ENCODE results near the gene SLC45A1. TPM values are rescaled to one million over a fixed set of nuclear protein-coding genes. Genes with fewer than 3 reads are reported as not detected.

SLC45A1 gene
- total and polyA plus RNA-seq, 9 of the 15 experiments (the other 6 are each of a cell fraction or from before 2014, with no cell fraction given): not detected

- Histone ChIP-seq H3K4me1 (replicated peaks in 1 of 2; ENCODE audit: control insufficient read depth in 2 of 2, insufficient read depth in 2 of 2, low read length in 2 of 2) (peaks cover 0 to 11% of the 10 kb centered on the region in 2 experiments; a peak in 1 of 5 replicates), H2AFZ (ENCODE audit: low read depth, low read length) (no peak overlapping the region), H3K4me3 (no peak overlapping the region), H3K27ac (ENCODE audit: extremely low read depth, low read depth, low read length) (no peak overlapping the region), H3K4me2 (ENCODE audit: insufficient read depth, low read length) (no peak overlapping the region), H3K79me2 (ENCODE audit: control insufficient read depth, insufficient read depth, low read length) (no peaks in the 10 kb centered on the region), H3K36me3 (ENCODE audit: control insufficient read depth, insufficient read depth, low read length) (no peaks in the 10 kb centered on the region), H4K20me1 (replicated peaks; ENCODE audit: control insufficient read depth, insufficient read depth, low read length) (peaks cover 5% of the 10 kb centered on the region; the same call in 1 of the 2 replicates), H3K9me1 (ENCODE audit: control insufficient read depth, insufficient read depth, low read length) (no peaks in the 10 kb centered on the region), H3K27me3 (ENCODE audit: control insufficient read depth in 2 of 2, insufficient read depth in 2 of 2, low read length in 2 of 2) (peaks cover 23 to 70% of the 10 kb centered on the region in 2 experiments), H3K9ac (ENCODE audit: insufficient read depth in 1 of 2, low read depth in 2 of 2, low read length in 2 of 2) (no peak overlapping the region), H3K9me3 (replicated peaks; ENCODE audit: control insufficient read depth, insufficient read depth, low read depth, low read length) (no peaks in the 10 kb centered on the region)
- TF ChIP-seq PPARD (CRISPR knock-in tag; IDR thresholded peaks at IDR 0.05) (no peak), ZNF121 (CRISPR knock-in tag; conservative IDR thresholded peaks at IDR 0.05) (no peak)
- ATAC-seq (no peak), FAIRE-seq (no peak), DNase-seq (ENCODE audit: extremely low read depth in 1 of 4, low spot score in 3 of 4) (no peak)
- CTCF ChIA-PET (ENCODE audit: low intra/inter-chr PET ratio): interaction anchor here (0.6 to 4.1 kb wide), 5 partner anchors 84 to 645 kb away, joined by 3 to 33 read pairs (median 11); no protein-coding TSS in a partner anchor
- in situ Hi-C loops (cut with MboI): loop anchor here (5.0 to 25.0 kb wide), 2 partner anchors 295 to 650 kb away; no protein-coding TSS in a partner anchor
- POLR2A ChIA-PET: interaction anchor here (0.6 kb wide), 2 partner anchors 365 to 412 kb away, joined by 3 read pairs; no protein-coding TSS in a partner anchor
- intact Hi-C loops (cut with micrococcal nuclease): loop anchor here (10.0 kb wide), 1 partner anchor 168 kb away; no protein-coding TSS in a partner anchor
- BruUV-seq (replicated peaks): no TSS peak
- WGBS (ENCODE audit: insufficient coverage, low coverage, missing lambda C conversion rate): 3% methylated on average over 17 of the region's 17 CpGs
These were observed 5.4 kb upstream of the SLC45A1 start for GRCh38 chr1:8312235-8313218.

All from K562 (cell line).